GM12878 (cell line): ENCODE measurements around the gene EML3.

ENCODE experiments used
- CHD2 ChIP-seq: IDR thresholded peaks from 2 replicates; pipeline ENCODE4 v1.6.1; 2011; ENCODE audit warnings: low read depth, low read length, improper control_type of control experiment, borderline replicate concordance
- CTCF ChIP-seq, 3 experiments: IDR thresholded peaks in 2 of 3; conservative IDR thresholded peaks in 1 of 3; 2 replicates each; pipeline ENCODE4 v1.5.1; 2011; ENCODE audit warnings: low read depth in 3 of 3, low read length in 3 of 3, mild to moderate bottlenecking in 3 of 3, control low read depth in 2 of 3, moderate library complexity in 2 of 3, inconsistent platforms in 1 of 3, mixed read lengths in 1 of 3; ENCODE audit not compliant: control insufficient read depth in 2 of 3, insufficient read depth in 1 of 3; ENCODE audit errors: extremely low read depth in 1 of 3
- EZH2 ChIP-seq: IDR thresholded peaks from 2 replicates; pipeline ENCODE4 v1.6.1; 2012; ENCODE audit warnings: low read depth, mild to moderate bottlenecking, control low read depth, inconsistent platforms, low read length, borderline replicate concordance; ENCODE audit not compliant: control insufficient read depth
- POLR2AphosphoS5 ChIP-seq: IDR thresholded peaks from 2 replicates; pipeline ENCODE4 v1.6.1; 2011; ENCODE audit warnings: mild to moderate bottlenecking, low read length, inconsistent platforms
- RUNX3 ChIP-seq: IDR thresholded peaks from 2 replicates; pipeline ENCODE4 v1.6.1; 2012; ENCODE audit warnings: low read length, inconsistent platforms
- ZNF274 ChIP-seq: IDR thresholded peaks from one replicate; pipeline ENCODE4 v1.8.0; 2011; ENCODE audit not compliant: insufficient read length, insufficient read depth

- TF ChIP-seq EZH2 (no peak), RUNX3 (no peak), CTCF (IDR thresholded peaks at IDR 0.05 in 2 of 3, conservative IDR thresholded peaks at IDR 0.05 in 1 of 3; ENCODE audit: control insufficient read depth in 2 of 3, extremely low read depth in 1 of 3, insufficient read depth in 1 of 3, low read depth in 3 of 3, low read length in 3 of 3) (no peak), CHD2 (no peak), ZNF274 (no peak), POLR2AphosphoS5 (no peak)
Measured at GRCh38 chr11:62613291-62613778, 760 bp upstream of the EML3 start.
